ENCODE data around the gene DTHD1. TPM values are rescaled to one million over a fixed set of nuclear protein-coding genes. Genes with fewer than 3 reads are reported as not detected.

Gene DTHD1
- total RNA-seq, 2 donors from 2014 or later = 0.08 TPM; not detected in 1

DNA sequence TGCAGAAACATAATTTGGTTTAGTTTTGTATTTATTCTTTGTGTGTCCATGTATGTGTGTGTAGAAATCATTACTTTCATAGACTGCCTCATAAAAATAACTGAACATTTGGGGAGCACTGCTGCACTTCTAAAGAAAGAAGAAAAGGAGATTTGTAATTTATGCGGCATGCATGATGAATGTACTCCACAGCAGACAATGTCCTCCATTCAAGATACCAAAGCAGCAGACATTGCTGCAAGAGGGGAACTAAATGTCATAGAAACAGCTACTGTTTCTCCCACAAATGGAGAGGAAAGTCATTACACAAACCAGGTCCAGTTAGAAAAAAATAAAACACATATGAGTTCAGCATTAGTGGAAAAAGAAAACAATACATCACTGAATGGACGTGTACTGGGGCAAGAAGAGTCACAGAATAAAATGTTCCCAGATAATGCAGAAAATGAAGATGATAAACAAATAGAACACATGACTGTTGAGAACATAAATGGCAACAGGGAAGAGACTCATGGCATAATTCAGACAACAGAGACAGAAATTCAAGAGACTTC is 2.6 kb downstream of the DTHD1 start:
- no peak overlapping the region for H3K4me3 ChIP-seq
- H3K27me3 ChIP-seq = no peaks in the 10 kb centered on the region
- no peaks in the 10 kb centered on the region for H3K9me3 ChIP-seq
- TF ChIP-seq, protein P1, sequence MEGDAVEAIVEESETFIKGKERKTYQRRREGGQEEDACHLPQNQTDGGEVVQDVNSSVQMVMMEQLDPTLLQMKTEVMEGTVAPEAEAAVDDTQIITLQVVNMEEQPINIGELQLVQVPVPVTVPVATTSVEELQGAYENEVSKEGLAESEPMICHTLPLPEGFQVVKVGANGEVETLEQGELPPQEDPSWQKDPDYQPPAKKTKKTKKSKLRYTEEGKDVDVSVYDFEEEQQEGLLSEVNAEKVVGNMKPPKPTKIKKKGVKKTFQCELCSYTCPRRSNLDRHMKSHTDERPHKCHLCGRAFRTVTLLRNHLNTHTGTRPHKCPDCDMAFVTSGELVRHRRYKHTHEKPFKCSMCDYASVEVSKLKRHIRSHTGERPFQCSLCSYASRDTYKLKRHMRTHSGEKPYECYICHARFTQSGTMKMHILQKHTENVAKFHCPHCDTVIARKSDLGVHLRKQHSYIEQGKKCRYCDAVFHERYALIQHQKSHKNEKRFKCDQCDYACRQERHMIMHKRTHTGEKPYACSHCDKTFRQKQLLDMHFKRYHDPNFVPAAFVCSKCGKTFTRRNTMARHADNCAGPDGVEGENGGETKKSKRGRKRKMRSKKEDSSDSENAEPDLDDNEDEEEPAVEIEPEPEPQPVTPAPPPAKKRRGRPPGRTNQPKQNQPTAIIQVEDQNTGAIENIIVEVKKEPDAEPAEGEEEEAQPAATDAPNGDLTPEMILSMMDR (IDR thresholded peaks at IDR 0.05) = no peak
- H3K27ac ChIP-seq = no peak overlapping the region
- no peaks in the 10 kb centered on the region for H3K36me3 ChIP-seq
- intact Hi-C loops (cut with DNase I) = no loop called here
- H3K4me1 ChIP-seq = no peaks in the 10 kb centered on the region
- H3K9ac ChIP-seq (ENCODE audit: low read depth in 2 of 2, low read length in 2 of 2) = no peak overlapping the region
- no peak for DNase-seq

DNA sequence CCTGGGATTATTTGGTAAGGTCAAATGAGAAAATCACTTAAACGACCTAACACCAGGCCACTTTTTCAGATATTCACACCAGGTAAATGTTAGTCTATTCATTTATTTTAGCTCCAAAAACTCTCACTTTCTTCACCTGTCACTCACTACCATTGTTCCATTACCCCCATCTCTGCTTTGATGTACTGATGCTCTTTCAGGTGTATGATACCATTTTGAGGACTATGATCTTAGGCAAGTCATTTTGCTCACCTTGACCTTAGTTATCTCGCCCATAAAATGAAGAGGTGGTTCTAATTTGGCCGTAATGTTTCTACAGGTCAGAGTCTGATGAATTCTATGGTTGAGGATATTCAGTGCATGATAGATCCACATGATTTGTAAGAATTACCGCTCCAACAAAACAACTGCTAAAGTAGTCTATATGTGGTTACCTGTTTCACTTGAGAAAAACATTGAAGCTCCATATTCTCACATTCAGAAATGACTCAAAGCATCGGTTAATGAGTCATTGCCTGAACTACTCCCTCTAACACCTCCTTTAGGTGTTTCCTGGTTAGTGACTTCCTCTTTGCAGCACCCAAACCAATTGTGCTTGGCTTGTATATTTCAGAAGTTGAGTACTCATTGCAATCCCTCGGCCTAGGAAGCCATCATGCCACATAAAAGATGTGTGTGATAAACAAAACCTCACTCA is 4.5 kb downstream of the DTHD1 start:
- Histone ChIP-seq H3K9ac (ENCODE audit: low read depth in 2 of 2, low read length in 2 of 2) (no peak overlapping the region), H3K27ac (peak overlapping the region; percentile 2), H3K36me3 (no peaks in the 10 kb centered on the region), H3K4me1 (no peaks in the 10 kb centered on the region), H3K27me3 (no peaks in the 10 kb centered on the region), H3K4me3 (no peak overlapping the region), H3K9me3 (no peaks in the 10 kb centered on the region)
- intact Hi-C loops (cut with DNase I) = no loop called here
- DNase-seq = peak; percentile 27
- TF ChIP-seq, protein P1 (IDR thresholded peaks at IDR 0.05) = no peak

DNA sequence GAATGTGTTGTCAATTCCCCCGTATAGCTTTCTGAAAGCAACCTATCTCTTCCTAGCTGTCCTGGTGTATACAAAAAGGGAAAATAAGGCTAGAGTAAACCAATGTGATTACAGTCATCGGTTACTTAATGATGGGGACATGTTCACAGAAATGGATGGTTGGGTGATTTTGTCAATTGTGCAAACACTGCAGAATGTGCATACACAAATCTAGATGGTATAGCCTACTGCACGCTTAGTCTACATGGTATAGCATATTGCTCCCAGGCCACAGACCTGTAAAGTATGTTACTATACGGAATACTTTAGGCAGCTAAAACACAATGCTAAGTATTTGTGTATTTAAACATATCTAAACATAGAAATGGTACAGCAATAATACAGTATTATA is 5.1 kb downstream of the DTHD1 start:
- DNase-seq = no peak

DNA sequence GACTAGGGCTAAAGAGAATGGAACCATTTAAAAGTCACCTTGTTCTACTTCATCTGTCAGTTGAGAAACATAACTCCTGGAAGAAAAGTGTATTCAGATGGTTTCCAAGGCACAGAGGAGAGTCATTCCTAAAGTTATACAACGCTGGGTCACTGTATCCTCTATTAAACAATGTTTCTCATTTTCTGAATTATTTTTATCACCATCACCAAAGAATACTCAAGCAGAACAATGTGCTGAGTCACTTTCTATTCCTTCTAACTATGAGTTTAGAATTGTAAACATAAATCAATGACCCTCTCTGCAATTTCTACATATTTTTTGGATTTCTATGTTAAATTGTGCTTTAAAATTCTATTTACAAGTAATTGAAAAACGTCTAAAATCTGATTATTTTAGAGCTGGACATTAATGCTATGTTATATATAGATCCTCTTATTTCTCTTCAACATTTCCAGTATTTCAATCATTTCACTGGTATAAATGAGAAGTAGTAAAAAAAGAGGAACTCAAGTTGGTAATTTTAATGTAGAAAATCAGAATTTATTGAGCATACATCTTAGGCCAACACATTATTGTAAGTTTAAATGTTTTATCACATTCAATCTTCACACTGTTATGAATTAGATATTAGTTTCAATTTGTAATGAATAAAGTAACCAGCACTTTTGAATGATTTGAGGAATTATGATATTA is 7.5 kb downstream of the DTHD1 start:
- Histone ChIP-seq H3K36me3 (no peaks in the 10 kb centered on the region), H3K4me1 (no peaks in the 10 kb centered on the region), H3K9ac (ENCODE audit: low read depth in 2 of 2, low read length in 2 of 2) (no peak overlapping the region), H3K9me3 (no peaks in the 10 kb centered on the region), H3K27me3 (no peaks in the 10 kb centered on the region), H3K27ac (no peak overlapping the region), H3K4me3 (no peak overlapping the region)
- TF ChIP-seq, protein P1 (IDR thresholded peaks at IDR 0.05) = no peak
- intact Hi-C loops (cut with DNase I) = no loop called here
- no peak for DNase-seq

More for the DNA sequence above, 5.1 kb downstream of the DTHD1 start:
- Histone ChIP-seq H3K4me3 (no peak overlapping the region), H3K4me1 (no peaks in the 10 kb centered on the region), H3K27ac (peak overlapping the region; percentile 2), H3K27me3 (no peaks in the 10 kb centered on the region), H3K36me3 (no peaks in the 10 kb centered on the region), H3K9me3 (no peaks in the 10 kb centered on the region), H3K9ac (ENCODE audit: low read depth in 2 of 2, low read length in 2 of 2) (no peak overlapping the region)
- TF ChIP-seq, protein P1 (IDR thresholded peaks at IDR 0.05) = no peak
- intact Hi-C loops (cut with DNase I) = no loop called here

DNA sequence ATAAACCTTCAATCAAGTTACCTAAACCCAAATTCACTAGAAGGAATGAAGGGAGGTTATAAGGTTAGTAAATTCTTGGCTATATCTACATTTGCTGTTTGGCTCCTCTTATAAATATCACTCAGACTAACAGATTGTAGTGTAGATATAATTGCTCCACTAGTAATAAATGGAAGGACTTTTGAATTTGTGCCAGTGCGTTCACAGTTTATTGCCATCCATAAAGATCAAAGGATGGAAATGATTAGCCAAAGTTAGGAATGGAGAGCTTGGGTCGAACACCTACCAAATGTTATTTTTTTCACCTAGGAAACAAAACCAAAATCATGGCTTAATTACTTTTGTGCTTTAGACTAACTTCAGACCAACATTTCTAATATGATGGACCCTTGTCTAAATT is 9.2 kb downstream of the DTHD1 start:
- TF ChIP-seq, protein P1 (IDR thresholded peaks at IDR 0.05) = no peak
- Histone ChIP-seq H3K27me3 (no peaks in the 10 kb centered on the region), H3K4me3 (no peak overlapping the region), H3K9me3 (no peaks in the 10 kb centered on the region), H3K27ac (peak overlapping the region; percentile 12), H3K9ac (ENCODE audit: low read depth in 2 of 2, low read length in 2 of 2) (no peak overlapping the region), H3K36me3 (no peaks in the 10 kb centered on the region), H3K4me1 (no peaks in the 10 kb centered on the region)
- peak; percentile 50 for DNase-seq
- intact Hi-C loops (cut with DNase I) = no loop called here
